NCI-H2029 treated with DMSO at 0.1 percent for 48 hours (cell line): ENCODE results near the gene CACNA1G.
A peak's percentile ranks its signal among the peaks of the same experiment; 100 is the strongest.

ENCODE experiments used
- DNase-seq: peaks from one replicate; lab custom pipeline; 2025; lab: John Stamatoyannopoulos, UW

Gene CACNA1G

DNA sequence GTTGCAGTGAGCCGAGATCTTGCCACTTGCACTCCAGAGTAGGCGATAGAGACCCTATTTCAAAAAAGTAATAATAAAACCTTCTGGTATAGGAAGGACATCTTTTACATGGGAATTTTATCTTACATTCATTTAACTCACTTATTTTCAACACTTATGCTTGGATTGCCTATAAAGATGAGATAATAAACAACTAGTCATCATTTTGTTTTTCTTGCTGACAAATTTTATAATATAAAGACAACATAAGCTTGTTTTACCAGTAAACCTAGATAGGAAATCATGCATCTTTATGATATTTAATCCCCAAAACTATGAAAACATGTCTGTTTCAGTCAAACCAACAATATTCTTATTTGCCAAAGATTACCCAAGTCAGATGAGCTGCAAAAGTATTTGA lies 91.1 kb downstream of the CACNA1G start:
- no peak for DNase-seq

DNA sequence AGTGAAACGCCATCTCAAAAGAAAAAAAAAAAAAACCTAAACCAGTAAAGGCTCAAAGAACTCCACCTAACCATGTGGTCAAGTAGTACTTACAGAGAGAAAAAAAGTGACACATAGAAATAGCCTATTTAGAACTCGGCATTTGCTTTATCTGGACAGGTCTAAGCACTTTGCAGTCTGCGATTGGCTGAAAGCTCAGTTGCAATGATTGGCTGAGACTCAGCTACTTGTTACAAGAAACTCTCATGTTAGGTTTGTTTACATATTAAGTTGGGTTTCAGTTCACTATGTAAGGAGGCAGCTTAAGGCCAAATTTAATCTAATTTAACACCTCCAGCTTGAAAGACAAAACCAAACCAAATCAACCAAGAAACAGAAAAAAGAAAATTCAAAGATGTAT lies 93.2 kb downstream of the CACNA1G start:
- no peak for DNase-seq

DNA sequence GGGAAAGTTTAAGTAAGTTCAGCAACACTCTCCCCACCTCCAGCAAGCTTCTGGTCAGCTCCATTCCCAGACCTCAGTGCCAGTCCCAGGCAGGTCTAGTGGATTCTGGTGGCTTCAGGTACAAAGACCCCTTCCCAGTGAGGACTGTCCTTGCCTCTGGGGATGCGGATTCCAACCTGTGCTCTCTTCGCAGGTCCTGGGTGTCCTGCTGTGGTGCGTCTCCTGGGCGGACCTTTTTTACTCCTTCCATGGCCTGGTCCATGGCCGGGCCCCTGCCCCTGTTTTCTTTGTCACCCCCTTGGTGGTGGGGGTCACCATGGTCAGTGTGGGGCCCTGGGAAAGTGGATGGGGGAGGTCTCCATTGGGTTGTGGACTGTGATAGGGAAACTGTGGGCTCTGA lies 96.0 kb downstream of the CACNA1G start:
- no peak for DNase-seq

DNA sequence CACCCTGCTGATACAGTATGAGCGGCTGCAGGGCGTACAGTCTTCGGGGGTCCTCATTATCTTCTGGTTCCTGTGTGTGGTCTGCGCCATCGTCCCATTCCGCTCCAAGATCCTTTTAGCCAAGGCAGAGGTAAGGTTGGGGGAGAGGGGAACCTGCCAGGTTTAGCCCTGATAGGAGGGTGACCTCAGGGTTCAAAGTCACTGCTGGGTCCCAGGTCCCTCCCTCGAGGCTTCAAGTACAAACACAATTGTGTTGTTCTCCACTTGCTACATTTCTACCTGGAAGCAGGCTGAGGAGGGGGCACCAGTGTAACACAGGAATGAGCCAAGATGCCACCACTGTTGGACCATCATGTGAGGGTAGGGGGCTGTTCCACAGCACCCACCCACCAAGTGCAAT lies 96.5 kb downstream of the CACNA1G start:
- DNase-seq = no peak

DNA sequence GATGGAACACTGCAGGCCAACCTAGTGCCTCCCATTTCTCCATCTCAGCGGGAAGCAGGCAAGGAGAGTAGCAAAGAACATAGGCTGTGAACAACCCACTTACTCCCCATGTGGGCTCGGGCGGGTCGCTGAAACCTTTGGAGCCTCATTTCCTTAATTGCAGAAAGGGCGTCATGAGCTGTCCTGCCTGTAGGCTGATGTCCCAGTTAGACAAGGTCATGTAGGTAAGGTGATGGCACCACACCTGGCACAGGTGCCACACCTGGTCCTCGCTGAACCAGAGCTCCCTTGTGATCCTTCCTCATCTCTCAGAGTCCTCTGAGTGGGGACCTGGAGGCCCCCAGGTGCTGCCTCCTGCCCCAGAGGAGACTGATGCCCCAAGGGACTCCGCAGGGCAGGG lies 97.1 kb downstream of the CACNA1G start:
- no peak for DNase-seq

DNA sequence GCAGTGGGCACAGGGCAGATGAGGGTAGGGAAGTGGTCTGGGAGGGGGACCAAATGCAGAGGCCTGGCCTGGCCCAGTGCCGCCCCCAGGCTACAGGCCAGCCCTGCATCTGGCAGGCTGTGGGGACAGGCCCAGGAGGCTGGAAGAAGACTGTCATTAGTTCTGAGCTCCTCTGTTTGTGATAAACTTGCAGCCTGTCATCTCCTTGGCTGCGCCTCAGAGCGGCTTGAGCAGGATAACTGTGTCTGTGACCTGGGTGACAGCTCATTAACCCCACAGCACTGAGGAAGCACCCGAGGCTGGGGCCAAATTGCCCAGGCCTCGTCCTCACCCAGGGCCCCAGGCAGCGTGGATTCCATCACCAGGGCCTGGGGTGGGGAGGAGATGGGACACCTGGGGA lies 98.1 kb downstream of the CACNA1G start:
- DNase-seq = no peak

DNA sequence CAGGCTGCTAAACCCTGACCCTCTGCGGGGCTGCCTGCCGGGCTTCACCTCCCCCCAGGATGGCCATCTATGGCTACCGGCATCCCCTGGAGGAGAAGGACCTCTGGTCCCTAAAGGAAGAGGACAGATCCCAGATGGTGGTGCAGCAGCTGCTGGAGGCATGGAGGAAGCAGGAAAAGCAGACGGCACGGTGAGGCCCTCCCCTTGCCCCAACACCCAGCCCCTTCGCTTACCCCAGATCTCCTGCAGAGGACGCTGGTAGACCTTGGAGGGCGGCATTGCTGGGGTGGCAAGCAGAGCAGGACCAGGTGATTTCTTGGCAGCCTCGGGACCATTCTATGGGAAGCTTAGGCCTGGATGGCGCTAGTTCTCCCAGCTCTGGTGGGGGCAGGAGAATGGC lies 98.7 kb downstream of the CACNA1G start:
- no peak for DNase-seq

DNA sequence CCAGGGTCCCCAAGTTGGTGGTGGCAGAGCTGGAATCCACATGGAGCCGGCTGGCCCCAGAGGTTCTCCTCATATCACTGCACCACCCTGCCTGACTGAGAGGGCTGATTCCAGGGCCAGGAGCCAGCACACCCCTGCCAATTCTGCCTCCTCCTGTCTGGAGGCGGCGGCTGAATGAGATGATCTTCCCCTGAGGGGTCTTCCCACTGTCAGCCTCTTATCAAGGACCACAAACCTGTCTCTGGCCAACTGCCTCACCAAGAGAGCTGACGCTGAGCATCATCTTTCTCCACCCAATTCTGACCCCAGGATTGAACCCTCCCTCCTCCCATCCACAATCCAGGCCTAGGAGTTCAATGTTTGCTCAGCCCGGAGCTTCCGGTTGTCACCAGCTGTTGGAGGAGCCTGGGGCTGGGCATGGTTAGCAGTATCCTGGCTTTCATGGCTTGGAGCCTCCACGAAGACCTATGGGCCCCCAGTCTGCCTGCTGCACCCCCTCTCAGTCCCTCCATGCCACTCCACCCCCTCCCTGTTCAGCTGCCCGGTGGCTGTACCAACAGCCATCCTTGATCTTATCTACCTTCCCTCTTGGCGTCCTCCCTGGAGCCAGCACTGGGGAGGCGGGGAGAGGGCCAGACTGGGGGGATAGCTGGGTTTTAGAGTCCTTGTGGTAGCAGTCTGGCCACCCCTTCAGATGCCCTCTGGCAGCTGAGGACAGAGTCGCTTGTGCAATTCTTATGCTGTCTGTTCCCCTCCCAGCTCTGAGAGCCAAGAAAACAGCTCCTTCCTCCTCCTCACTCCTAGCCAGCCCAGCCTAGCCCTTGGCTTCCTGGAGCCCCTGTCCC lies 99.7 kb downstream of the CACNA1G start:
- DNase-seq = peak; percentile 30

DNA sequence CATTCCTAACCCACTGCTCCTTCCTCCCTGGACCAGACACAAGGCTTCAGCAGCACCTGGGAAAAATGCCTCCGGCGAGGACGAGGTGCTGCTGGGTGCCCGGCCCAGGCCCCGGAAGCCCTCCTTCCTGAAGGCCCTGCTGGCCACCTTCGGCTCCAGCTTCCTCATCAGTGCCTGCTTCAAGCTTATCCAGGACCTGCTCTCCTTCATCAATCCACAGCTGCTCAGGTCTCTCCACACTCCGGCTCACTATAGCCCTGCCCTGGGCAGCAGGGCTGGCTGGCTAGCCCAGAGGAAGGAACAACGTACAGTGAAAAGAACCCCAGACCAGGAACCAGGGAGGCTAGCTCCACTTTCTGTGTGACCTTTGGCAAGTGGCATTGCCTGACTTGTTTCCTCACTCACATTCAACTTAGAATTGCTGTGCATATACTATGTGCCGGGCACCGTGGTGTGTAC lies 100.4 kb downstream of the CACNA1G start:
- DNase-seq = no peak

DNA sequence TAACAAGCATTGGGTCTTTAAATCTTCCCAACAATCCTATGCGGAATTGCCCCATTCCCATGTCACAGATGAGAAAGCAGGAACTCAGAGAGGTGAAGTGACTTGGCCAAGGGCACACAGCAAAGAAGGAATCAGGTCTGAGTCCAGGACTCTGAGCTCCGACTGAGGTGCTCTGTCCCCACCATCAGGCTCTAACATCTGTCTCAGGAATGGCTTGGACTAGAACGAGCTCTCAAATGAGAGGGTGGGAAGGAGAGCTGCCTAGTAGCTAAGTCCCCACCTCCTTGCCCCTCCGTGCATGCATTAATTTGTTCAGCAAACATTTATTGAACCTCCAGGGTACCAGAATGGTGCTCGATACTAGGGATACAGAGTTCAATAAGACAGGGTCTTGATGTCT lies 100.8 kb downstream of the CACNA1G start:
- DNase-seq = no peak

DNA sequence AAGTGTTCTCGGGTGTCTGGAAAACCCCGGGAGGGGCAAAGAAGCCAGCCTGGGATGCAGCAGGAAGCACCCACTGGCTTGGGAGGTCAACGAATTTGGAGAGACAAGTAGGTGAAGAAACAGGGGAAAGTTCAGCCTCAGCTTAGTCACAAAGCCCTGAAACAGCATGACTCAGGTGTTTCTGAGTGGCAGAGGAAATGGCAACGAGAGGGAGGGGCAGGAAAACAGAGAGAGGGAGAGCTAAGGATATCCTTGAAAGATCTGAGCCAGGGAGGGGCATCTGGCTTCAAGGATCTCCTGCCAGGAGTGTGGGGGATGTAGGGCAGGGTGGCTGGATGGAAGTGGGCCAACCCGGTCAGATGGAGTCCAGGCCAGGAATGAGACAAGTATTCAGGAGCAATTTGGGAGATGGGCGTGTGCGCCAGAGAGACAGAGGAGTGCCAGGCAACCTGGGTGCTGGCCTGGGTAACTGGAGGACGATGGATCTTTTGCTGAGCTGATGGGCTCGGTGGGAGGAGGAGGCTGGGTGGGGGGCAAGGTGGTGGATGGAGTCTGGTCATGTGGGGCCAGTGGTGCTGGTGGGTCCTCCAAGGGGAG lies 101.4 kb downstream of the CACNA1G start:
- peak; percentile 61 for DNase-seq

DNA sequence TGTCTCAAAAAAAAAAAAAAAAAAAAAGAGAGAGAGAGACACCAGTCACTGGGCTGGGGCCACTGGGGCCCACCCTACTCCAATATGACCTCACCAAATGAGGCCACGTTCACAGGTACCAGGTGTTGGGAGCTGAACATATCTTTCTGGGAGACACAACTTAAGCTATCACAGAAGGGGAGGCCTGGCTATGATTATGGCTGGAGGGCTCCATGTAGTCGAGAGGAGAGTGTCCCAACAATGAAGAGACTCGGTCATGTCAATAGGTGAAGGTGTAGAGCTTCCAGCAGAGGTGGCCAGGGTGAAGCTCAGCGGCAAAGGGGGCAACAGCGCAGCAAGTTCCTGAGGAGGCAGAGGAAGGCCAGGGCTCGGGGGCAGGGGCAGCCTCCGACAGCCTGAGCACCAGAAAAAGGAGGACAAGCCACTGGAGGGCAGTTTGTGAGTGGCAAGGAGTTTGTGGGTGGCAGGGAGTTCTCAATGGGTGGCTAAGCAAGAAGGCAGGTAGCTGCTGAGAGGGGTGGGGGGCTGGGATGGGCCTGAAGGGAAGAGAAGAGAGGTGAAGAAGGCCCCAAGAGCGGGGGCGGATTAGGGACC lies 102.2 kb downstream of the CACNA1G start:
- DNase-seq = no peak

DNA sequence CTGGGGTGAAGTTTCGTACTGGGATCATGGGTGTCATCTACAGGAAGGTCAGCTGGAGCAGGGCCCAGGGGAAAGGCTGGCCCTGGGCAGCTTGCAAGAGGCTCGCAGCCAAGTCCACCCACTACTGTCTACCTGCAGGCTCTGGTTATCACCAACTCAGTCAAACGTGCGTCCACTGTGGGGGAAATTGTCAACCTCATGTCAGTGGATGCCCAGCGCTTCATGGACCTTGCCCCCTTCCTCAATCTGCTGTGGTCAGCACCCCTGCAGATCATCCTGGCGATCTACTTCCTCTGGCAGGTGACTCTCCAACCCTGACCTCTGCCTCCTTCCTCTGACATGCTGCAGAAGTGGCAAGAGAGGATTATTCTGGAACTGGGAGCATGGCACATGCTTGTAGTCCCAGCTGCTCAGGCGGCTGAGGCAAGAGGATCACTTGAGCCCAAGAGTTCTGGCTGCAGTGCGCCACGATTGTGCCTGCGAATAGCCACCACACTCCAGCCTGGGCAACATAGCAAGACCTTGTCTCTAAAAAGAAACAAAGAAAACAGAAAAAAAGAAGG lies 103.4 kb downstream of the CACNA1G start:
- DNase-seq = no peak

DNA sequence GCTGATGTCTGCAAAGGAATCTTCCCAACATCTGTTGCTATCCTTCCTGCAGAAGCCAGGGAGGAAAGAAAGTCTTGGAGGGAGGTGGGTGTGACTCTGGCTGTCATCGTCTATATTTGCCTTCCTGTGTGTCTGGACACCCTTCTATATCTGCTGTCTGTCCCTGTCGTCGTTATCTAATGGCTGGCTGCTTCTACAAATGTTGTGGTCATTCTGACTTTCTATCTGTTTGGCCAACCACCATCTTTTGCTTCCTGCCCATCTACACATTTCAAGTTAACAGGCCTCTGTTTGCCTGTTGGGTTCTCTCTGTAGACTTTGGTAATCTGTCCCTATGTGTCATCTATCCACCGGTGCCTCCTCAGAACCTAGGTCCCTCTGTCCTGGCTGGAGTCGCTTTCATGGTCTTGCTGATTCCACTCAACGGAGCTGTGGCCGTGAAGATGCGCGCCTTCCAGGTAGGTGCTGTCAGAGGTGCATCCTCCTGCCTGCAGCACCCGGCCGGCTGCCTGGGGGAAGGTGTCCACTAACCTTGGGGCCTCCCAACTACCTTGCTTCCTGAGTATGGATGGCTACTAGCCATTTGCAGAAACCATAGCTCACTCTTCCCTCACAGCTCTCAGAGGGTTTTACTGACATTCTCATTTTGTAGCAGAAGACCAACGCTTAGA lies 104.4 kb downstream of the CACNA1G start:
- no peak for DNase-seq

DNA sequence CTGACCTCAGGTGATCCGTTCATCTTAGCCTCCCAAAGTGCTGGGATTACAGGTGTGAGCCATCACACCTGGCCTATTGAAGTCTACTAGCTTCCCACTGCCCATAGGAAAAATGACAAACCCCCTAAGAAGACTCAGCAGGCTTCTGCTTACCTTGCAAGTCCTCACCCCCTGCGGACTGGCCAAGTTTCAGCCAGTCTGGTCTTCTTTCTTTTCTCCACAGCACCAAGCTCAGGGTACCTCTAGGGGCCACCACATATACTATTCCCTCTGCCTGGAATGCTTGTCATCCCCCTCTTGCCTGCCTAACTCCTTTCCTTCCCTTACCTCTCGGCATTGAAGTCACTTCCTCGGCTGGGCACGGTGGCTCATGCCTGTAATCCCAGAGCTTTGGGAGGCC lies 105.3 kb downstream of the CACNA1G start:
- DNase-seq = no peak

DNA sequence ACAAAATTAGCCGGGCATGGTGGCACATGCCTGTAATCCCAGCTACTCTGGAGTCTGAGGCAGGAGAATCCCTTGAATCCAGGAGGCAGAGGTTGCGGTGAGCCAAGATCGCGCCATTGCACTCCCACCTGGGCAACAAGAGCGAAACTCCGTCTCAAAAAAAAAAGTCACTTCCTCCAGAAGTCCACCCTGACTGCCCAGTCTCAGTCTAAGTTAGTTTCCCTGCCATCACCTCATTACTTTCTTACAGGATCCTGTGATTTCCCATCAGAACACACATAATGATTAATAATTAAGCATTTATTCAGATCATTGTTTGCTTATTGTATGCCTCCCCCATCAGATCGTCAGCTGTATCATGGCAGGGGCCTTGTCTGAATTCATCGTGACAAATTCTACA lies 105.8 kb downstream of the CACNA1G start:
- no peak for DNase-seq

DNA sequence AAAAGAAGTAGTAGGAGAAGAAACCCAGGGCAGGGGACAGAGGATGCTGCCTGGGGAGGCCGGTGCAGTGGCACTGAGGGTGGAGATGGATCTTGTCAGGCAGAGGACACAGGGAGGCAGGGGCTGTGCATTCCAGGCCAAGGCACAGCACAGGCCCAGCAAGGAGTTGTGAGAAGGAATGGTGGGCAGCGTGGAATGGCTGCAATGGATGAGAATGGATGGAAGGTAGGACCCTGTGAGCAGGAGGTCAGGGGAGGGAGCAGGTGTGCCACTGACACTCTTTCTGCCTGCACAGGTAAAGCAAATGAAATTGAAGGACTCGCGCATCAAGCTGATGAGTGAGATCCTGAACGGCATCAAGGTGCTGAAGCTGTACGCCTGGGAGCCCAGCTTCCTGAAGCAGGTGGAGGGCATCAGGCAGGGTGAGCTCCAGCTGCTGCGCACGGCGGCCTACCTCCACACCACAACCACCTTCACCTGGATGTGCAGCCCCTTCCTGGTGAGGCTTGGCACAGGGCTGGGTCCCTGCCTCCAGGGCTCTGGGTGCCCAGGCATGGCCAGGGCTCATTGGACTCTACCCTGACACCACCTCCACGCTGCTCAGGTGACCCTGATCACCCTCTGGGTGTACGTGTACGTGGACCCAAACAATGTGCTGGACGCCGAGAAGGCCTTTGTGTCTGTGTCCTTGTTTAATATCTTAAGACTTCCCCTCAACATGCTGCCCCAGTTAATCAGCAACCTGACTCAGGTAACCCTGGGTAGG lies 106.9 kb downstream of the CACNA1G start:
- no peak for DNase-seq

DNA sequence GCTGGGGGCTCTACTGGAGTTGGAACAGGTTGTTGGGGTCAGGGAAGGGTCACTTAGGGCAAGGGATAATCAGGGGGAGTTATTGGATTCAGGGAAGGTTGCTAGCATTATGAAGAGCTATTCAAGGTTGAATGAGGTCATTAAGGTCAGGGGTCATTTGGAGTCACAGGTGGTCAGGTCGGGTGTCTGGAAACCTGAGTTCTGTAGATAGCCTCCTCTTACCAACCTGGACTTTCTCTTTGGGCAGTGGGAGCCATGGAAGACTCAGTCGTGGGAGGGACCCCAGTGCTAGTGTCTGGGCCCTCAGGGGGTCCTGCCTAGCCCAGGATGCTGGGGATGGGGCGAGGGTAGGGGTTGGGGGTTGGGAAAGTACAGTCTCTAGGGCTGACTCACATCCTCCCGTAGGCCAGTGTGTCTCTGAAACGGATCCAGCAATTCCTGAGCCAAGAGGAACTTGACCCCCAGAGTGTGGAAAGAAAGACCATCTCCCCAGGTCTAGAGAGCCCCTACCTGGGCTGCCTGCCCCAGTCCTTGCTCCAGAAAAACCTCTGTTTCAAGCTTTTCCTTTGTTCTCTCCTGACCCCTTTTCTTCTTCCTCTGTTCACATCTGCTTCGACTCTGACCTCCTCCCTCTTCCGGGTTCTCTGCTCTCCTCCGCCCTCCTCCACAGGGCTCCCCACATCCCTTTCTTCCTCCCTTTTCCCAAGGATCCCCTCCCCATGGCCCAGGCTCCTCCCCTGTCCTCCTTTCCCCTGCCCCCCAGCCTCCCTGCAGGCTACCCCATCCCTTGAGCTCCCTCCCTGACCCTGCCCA lies 107.7 kb downstream of the CACNA1G start:
- DNase-seq = no peak

DNA sequence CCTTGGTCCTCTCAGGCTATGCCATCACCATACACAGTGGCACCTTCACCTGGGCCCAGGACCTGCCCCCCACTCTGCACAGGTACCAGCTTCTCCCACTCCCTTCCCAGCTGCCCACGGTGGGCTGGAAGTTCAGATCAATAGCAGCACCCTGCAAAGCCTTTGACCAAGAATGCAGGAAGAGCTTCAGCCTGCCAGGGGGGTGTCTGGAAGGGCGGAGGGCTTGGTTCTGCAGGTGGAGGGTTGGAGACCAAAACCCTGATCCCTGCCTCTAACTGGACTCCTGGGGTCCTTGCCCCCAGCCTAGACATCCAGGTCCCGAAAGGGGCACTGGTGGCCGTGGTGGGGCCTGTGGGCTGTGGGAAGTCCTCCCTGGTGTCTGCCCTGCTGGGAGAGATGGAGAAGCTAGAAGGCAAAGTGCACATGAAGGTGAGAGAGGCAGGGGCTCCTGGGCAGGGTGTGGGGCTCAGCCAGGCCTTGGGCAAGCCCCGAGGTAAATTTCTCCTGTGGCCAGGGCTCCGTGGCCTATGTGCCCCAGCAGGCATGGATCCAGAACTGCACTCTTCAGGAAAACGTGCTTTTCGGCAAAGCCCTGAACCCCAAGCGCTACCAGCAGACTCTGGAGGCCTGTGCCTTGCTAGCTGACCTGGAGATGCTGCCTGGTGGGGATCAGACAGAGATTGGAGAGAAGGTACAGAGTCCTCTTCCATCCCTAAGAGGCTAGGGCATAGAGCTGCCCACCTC lies 108.5 kb downstream of the CACNA1G start:
- DNase-seq = no peak

DNA sequence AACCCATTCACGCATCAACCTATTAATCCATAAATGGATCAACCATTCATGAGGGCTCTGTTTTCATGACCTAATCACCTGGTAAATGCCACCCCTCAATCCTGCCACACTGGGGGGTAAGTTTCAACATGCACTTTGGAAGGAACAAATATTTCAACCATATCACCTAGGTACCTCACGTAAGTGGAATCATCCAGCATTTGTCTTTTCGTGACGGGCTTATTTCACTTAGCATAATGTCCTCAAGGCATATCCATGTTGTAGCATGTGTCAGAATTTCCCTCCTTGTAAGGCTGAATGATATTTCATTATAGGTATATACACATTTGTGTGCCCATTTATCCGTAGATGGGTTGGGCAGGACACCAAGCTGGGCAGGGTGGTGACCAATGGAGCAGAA lies 111.6 kb downstream of the CACNA1G start:
- no peak for DNase-seq
